ENCODE results near the gene SMIM45.

SMIM45 gene

GRCh38 chr22:42000466-42000865 is 48.5 kb downstream of the SMIM45 start:
- H3K9me3 ChIP-seq (ENCODE audit: insufficient read depth, low read depth, low read length) = no peaks in the 10 kb centered on the region
- H3K36me3 ChIP-seq (ENCODE audit: insufficient read depth, low read depth, low read length) = peaks cover 8% of the 10 kb centered on the region; the same call in 1 of the 2 replicates
- H3K4me3 ChIP-seq (ENCODE audit: low read length) = no peak overlapping the region
- peaks cover 3% of the 10 kb centered on the region for H3K27me3 ChIP-seq (ENCODE audit: insufficient read depth, low read length)
- H3K4me1 ChIP-seq (ENCODE audit: insufficient read depth, low read length) = no peaks in the 10 kb centered on the region
- H3K27ac ChIP-seq (ENCODE audit: low read length) = no peak overlapping the region
- no peak overlapping the region for H3K9ac ChIP-seq (ENCODE audit: low read depth, low read length)

GRCh38 chr22:42001121-42001520 is 49.2 kb downstream of the SMIM45 start:
- no peak overlapping the region for H3K9ac ChIP-seq (ENCODE audit: low read depth, low read length)
- peaks cover 2% of the 10 kb centered on the region; the same call in 1 of the 2 replicates for H3K36me3 ChIP-seq (ENCODE audit: insufficient read depth, low read depth, low read length)
- no peaks in the 10 kb centered on the region for H3K4me1 ChIP-seq (ENCODE audit: insufficient read depth, low read length)
- no peak overlapping the region for H3K4me3 ChIP-seq (ENCODE audit: low read length)
- no peaks in the 10 kb centered on the region for H3K9me3 ChIP-seq (ENCODE audit: insufficient read depth, low read depth, low read length)
- H3K27me3 ChIP-seq (ENCODE audit: insufficient read depth, low read length) = peaks cover 3% of the 10 kb centered on the region
- H3K27ac ChIP-seq (ENCODE audit: low read length) = no peak overlapping the region

GRCh38 chr22:42001706-42002105 is 49.8 kb downstream of the SMIM45 start:
- Histone ChIP-seq H3K9me3 (ENCODE audit: insufficient read depth, low read depth, low read length) (no peaks in the 10 kb centered on the region), H3K4me1 (ENCODE audit: insufficient read depth, low read length) (no peaks in the 10 kb centered on the region), H3K4me3 (ENCODE audit: low read length) (no peak overlapping the region), H3K27ac (ENCODE audit: low read length) (no peak overlapping the region), H3K27me3 (ENCODE audit: insufficient read depth, low read length) (peaks cover 3% of the 10 kb centered on the region), H3K36me3 (ENCODE audit: insufficient read depth, low read depth, low read length) (no peaks in the 10 kb centered on the region; the same call in 1 of the 2 replicates), H3K9ac (ENCODE audit: low read depth, low read length) (no peak overlapping the region)

GRCh38 chr22:42007922-42008321 is 56.0 kb downstream of the SMIM45 start:
- H3K27ac ChIP-seq (ENCODE audit: low read length) = no peak overlapping the region
- H3K9me3 ChIP-seq (ENCODE audit: insufficient read depth, low read depth, low read length) = peaks cover 15% of the 10 kb centered on the region
- H3K27me3 ChIP-seq (ENCODE audit: insufficient read depth, low read length) = no peaks in the 10 kb centered on the region
- H3K36me3 ChIP-seq (ENCODE audit: insufficient read depth, low read depth, low read length) = no peaks in the 10 kb centered on the region
- no peak overlapping the region for H3K4me3 ChIP-seq (ENCODE audit: low read length)
- no peak overlapping the region for H3K9ac ChIP-seq (ENCODE audit: low read depth, low read length)
- H3K4me1 ChIP-seq (ENCODE audit: insufficient read depth, low read length) = no peaks in the 10 kb centered on the region

All from iPS-20b (cell line).